Stomach (tissue), 9 donors: Measurements from ENCODE around the gene OXCT1. TPM values are rescaled to one million over a fixed set of nuclear protein-coding genes. Genes with fewer than 3 reads are reported as not detected.

Experiments
- DNase-seq, 2 donors: peaks; one replicate each; pipeline versions ENCODE4 v3.0.0 to v3.0.0-alpha.2; 2013 to 2019
- H3K27ac ChIP-seq, 5 donors: fragments of 200-600 bp in 4 of 5; sonication (generic) in 4 of 5; one replicate each; pipeline ENCODE4 v1.5.1; 2013 to 2019; ENCODE audit warnings: mild to moderate bottlenecking in 1 of 5, moderate library complexity in 1 of 5
- H3K27me3 ChIP-seq, 3 donors: fragments of 200-600 bp; sonication (generic); one replicate each; pipeline ENCODE4 v1.5.1; 2017 to 2019; ENCODE audit warnings: mixed run types in 1 of 3
- H3K36me3 ChIP-seq, 4 donors: fragments of 200-600 bp; sonication (generic); 1 replicate in 3 of 4; 2 replicates in 1 of 4; pipeline ENCODE4 v1.5.1; 2016 to 2019
- H3K4me1 ChIP-seq, 4 donors: fragments of 200-600 bp; sonication (generic); one replicate each; pipeline ENCODE4 v1.5.1; 2016 to 2019
- H3K4me3 ChIP-seq, 4 donors: fragments of 200-600 bp; sonication (generic) in 3 of 4; one replicate each; pipeline ENCODE4 v1.5.1; 2016 to 2019; ENCODE audit warnings: mild to moderate bottlenecking in 1 of 4
- H3K9me3 ChIP-seq, 4 donors: fragments of 200-600 bp; sonication (generic); one replicate each; pipeline ENCODE4 v1.5.1; 2016 to 2019
- EP300 ChIP-seq: sonication (generic); formaldehyde crosslinking; IDR thresholded peaks from one replicate; pipeline ENCODE4 v1.6.1; 2017; ENCODE audit warnings: antibody characterized with exemption
- POLR2A ChIP-seq, 4 donors: fragments of 450-650 bp; IDR thresholded peaks; one replicate each; pipeline ENCODE4 v1.6.1; 2016; ENCODE audit warnings: antibody characterized with exemption in 4 of 4, control low read depth in 2 of 4, mild to moderate bottlenecking in 1 of 4, moderate library complexity in 1 of 4
- POLR2AphosphoS5 ChIP-seq, 3 donors: sonication (generic); formaldehyde crosslinking; IDR thresholded peaks; one replicate each; pipeline ENCODE4 v1.6.1; 2016; ENCODE audit warnings: antibody characterized with exemption in 3 of 3
- WGBS, 5 donors: extraction: QIAGEN DNeasy Blood & Tissue Kit in 3 of 5; methylation state at CpG; one replicate each; pipeline versions ENCODE4 v1.1.5 to v1.1.7; 2013 to 2018; 5-methylcytosine and 5-hydroxymethylcytosine counted together
- intact Hi-C: fragments of 100-400 bp; cut with DNase I; formaldehyde crosslinking; loops from one replicate; pipeline ENCODE4 v1.15.1; 2023; ENCODE audit warnings: low total_unique reads
- polyA plus RNA-seq, 3 donors: library from polyadenylated mRNA; stranded (reverse); fragments of 200-250 nt; gene quantifications; one replicate each; pipeline ENCODE4 v1.2.3, GENCODE V29; 2013
- total RNA-seq, 5 donors: library from RNA; depleted of rRNA; stranded (reverse); fragments of >200 nt; gene quantifications; one replicate each; pipeline versions ENCODE4 v1.1.0 to v1.2.3, GENCODE V29; 2014 to 2016
- TF ChIP-seq, protein P1 (sequence below), 7 experiments: fragments of 450-650 bp in 4 of 7; fragments of 200-600 bp in 3 of 7; sonication (generic) in 3 of 7; IDR thresholded peaks; one replicate each; pipeline ENCODE4 v1.5.1; 2016 to 2019; ENCODE audit warnings: antibody characterized with exemption in 7 of 7, control low read depth in 2 of 7, mild to moderate bottlenecking in 1 of 7
- donor health status: healthy with polysubstance abuse.
- donor health status: Bipolar disorder and iron deficiency.
- donor health status: healthy.

OXCT1 gene
- total and polyA plus RNA-seq, 8 donors = 4.1 to 33.3 (median 14.8) TPM

DNA sequence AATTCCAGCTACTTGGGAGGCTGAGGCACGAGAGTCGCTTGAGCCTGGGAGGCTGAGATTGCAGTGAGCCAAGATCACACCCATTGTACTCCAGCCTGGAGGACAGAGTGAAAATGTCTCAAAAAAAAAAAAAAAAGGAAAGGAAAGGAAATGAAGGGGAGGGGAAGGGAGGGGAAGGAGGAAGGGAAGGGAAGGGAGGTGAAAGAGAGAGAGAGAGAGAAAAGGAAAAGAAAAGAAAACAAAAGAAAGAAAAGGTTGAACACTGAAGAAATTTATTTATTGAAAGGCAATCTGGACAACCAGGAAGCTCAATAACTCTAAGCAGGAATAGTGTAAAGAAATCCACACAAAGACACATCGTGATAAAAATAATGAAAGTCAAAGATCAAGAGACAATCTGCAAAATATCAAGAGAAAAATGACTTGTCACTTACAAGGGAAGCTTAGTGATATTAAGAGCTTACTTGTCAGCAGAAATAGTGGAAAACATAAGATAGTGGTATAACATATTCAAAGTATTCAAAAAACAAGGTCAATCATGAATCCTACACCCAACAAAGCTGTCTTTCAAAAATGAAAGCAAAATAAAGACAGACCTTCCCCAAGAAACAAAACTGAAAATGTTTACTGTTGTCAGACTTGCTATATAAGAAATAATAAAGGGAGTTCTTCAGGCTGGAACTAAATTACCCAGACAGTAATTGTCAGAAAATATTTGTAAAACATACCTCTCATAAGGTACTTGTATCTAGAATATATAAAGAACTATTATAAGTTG is 23.0 kb upstream of the OXCT1 start:
- Histone ChIP-seq H3K4me1 (no peaks in the 10 kb centered on the region), H3K27ac (no peak overlapping the region), H3K36me3 (no peaks in the 10 kb centered on the region), H3K27me3 (peaks cover 0 to 24% (median 0%) of the 10 kb centered on the region in 3 donors), H3K4me3 (no peak overlapping the region), H3K9me3 (no peaks in the 10 kb centered on the region)
- TF ChIP-seq, protein P1, sequence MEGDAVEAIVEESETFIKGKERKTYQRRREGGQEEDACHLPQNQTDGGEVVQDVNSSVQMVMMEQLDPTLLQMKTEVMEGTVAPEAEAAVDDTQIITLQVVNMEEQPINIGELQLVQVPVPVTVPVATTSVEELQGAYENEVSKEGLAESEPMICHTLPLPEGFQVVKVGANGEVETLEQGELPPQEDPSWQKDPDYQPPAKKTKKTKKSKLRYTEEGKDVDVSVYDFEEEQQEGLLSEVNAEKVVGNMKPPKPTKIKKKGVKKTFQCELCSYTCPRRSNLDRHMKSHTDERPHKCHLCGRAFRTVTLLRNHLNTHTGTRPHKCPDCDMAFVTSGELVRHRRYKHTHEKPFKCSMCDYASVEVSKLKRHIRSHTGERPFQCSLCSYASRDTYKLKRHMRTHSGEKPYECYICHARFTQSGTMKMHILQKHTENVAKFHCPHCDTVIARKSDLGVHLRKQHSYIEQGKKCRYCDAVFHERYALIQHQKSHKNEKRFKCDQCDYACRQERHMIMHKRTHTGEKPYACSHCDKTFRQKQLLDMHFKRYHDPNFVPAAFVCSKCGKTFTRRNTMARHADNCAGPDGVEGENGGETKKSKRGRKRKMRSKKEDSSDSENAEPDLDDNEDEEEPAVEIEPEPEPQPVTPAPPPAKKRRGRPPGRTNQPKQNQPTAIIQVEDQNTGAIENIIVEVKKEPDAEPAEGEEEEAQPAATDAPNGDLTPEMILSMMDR (IDR thresholded peaks at IDR 0.05) = no peak
- no peak for TF ChIP-seq EP300
- no peak for TF ChIP-seq POLR2A (IDR thresholded peaks at IDR 0.05)
- no peak for TF ChIP-seq POLR2AphosphoS5 (IDR thresholded peaks at IDR 0.05)
- no peak for DNase-seq
- 71 to 79% (median 76%) methylated on average over 3 of the region's 3 CpGs for WGBS, 5 donors
- intact Hi-C loops = no loop called here

DNA sequence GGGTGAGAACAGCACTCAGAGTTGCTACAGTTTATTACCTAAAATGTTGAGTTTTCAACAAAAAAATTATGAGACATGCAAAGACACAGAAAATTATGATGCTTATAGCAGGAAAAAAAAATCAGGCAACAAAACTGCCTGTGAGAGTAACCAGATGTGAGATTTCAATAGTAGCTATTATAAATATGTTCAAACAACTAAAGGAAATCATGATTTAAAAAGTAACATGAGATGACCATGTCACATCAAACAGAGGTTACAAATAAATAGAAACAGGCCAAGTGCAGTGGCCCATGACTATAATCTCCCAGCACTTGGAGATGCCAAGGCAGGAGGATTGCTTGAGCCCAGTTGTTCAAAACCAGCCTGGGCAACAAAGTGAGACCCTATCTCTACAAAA is 21.8 kb upstream of the OXCT1 start:
- peaks cover 0 to 24% (median 0%) of the 10 kb centered on the region in 3 donors for H3K27me3 ChIP-seq
- H3K4me3 ChIP-seq = no peak overlapping the region
- H3K9me3 ChIP-seq = no peaks in the 10 kb centered on the region
- no peaks in the 10 kb centered on the region for H3K4me1 ChIP-seq
- DNase-seq = no peak
- H3K27ac ChIP-seq = peak overlapping the region in 2 of 5 donors; percentile 23 to 24
- intact Hi-C loops = no loop called here
- TF ChIP-seq POLR2AphosphoS5 (IDR thresholded peaks at IDR 0.05) (no peak), POLR2A (IDR thresholded peaks at IDR 0.05) (no peak), EP300 (no peak)
- TF ChIP-seq, protein P1 (IDR thresholded peaks at IDR 0.05) = no peak
- no peaks in the 10 kb centered on the region for H3K36me3 ChIP-seq

- DNase-seq = peak in 1 of 2 donors; percentile 22
- intact Hi-C loops = no loop called here
- 29 to 48% (median 31%) methylated on average over 2 of the region's 2 CpGs for WGBS, 5 donors
Measured at GRCh38 chr5:41891066-41891707, 21.0 kb upstream of the OXCT1 start.

DNA sequence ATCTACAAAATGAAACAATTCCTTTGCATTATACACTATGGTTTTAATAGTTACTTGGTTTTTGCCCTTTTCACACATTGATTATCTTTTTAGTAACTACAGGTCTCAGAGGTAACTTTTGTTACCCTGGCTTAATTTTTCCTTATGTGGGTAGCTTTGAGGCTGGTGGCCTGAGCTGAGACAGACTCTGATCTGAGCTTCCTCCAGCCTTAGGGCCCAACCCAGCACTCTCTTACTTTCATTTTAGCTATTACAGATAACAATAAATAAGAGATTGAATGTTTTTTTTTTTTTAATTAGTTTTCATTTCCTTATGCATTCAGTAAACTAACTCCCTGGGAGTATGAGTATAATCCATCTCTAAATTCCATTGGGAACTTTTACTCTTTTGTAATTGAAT is 15.1 kb upstream of the OXCT1 start:
- no peak for DNase-seq
- Histone ChIP-seq H3K4me1 (no peaks in the 10 kb centered on the region), H3K27ac (no peak overlapping the region), H3K27me3 (no peaks in the 10 kb centered on the region), H3K4me3 (no peak overlapping the region), H3K36me3 (no peaks in the 10 kb centered on the region), H3K9me3 (no peaks in the 10 kb centered on the region)
- TF ChIP-seq, protein P1 (IDR thresholded peaks at IDR 0.05) = no peak
- TF ChIP-seq EP300 (no peak), POLR2AphosphoS5 (IDR thresholded peaks at IDR 0.05) (no peak), POLR2A (IDR thresholded peaks at IDR 0.05) (no peak)
- intact Hi-C loops = no loop called here

More at GRCh38 chr5:41891066-41891707, 21.0 kb upstream of the OXCT1 start:
- H3K9me3 ChIP-seq = no peaks in the 10 kb centered on the region
- no peaks in the 10 kb centered on the region for H3K4me1 ChIP-seq
- H3K36me3 ChIP-seq = no peaks in the 10 kb centered on the region
- H3K4me3 ChIP-seq = no peak overlapping the region
- peaks cover 0 to 20% (median 0%) of the 10 kb centered on the region in 3 donors for H3K27me3 ChIP-seq
- H3K27ac ChIP-seq = peak overlapping the region in 3 of 5 donors; percentile 16 to 24 (median 23)
- no peak for TF ChIP-seq POLR2AphosphoS5 (IDR thresholded peaks at IDR 0.05)
- TF ChIP-seq POLR2A (IDR thresholded peaks at IDR 0.05) = no peak
- TF ChIP-seq, protein P1 (IDR thresholded peaks at IDR 0.05) = no peak
- no peak for TF ChIP-seq EP300
